ENCODE measurements around the gene IL36B. TPM values are rescaled to one million over a fixed set of nuclear protein-coding genes. Genes with fewer than 3 reads are reported as not detected.

The IL36B gene
- total and polyA plus RNA-seq, 2 donors (not counting 1 experiment from before 2014, with no cell fraction given): not detected

DNA sequence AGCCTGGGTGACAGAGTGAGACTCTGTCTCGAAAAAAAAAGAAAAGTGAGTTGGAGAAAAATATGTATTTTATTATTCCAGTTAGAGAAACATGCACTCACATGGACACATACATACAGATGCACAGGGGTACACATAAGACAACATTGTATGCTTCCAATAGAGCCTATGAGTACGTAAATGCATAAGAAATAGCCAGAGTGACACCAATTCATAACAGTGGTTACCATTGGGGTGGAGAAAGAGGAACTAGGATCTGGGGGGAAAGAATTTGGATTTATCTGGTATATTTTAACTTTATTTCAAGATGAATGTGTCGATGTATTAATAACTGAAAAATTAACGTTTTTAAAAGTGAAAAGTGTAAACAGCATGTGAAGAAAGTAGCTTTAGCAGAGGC, 31.4 kb downstream of the IL36B start:
- Mint-ChIP-seq H3K4me1 (peaks cover 5% of the 10 kb centered on the region), H3K27me3 (peaks cover 61% of the 10 kb centered on the region), H3K27ac (no peak overlapping the region), H3K9me3 (ENCODE audit: insufficient read depth) (peaks cover 7% of the 10 kb centered on the region), H3K4me3 (no peak overlapping the region)
- H4K20me1 ChIP-seq (ENCODE audit: control insufficient read depth, insufficient read depth, low read length, poor library complexity, severe bottlenecking): no peaks in the 10 kb centered on the region
- no peak overlapping the region for H3K9ac ChIP-seq (ENCODE audit: low read length)
- no peaks in the 10 kb centered on the region for H3K36me3 ChIP-seq (replicated peaks in 1 of 2; ENCODE audit: control extremely low read depth in 1 of 2, control insufficient read depth in 1 of 2, extremely low read depth in 1 of 2, insufficient read depth in 2 of 2, low read length in 1 of 2)
- ATAC-seq (ENCODE audit: low read depth): no peak
- H3K27ac ChIP-seq (ENCODE audit: low read length in 2 of 2): no peak overlapping the region
- TF ChIP-seq, protein P1, sequence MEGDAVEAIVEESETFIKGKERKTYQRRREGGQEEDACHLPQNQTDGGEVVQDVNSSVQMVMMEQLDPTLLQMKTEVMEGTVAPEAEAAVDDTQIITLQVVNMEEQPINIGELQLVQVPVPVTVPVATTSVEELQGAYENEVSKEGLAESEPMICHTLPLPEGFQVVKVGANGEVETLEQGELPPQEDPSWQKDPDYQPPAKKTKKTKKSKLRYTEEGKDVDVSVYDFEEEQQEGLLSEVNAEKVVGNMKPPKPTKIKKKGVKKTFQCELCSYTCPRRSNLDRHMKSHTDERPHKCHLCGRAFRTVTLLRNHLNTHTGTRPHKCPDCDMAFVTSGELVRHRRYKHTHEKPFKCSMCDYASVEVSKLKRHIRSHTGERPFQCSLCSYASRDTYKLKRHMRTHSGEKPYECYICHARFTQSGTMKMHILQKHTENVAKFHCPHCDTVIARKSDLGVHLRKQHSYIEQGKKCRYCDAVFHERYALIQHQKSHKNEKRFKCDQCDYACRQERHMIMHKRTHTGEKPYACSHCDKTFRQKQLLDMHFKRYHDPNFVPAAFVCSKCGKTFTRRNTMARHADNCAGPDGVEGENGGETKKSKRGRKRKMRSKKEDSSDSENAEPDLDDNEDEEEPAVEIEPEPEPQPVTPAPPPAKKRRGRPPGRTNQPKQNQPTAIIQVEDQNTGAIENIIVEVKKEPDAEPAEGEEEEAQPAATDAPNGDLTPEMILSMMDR (IDR thresholded peaks at IDR 0.05): no peak
- TF ChIP-seq EZH2 (IDR thresholded peaks at IDR 0.05; ENCODE audit: borderline replicate concordance, insufficient read depth, low read depth, low read length, poor library complexity, severe bottlenecking): no peak
- H3K79me2 ChIP-seq (ENCODE audit: control insufficient read depth, insufficient read depth, low read length): no peaks in the 10 kb centered on the region
- no peak overlapping the region for H3K4me3 ChIP-seq (ENCODE audit: control extremely low read depth in 1 of 5, extremely low read depth in 1 of 5, insufficient read depth in 1 of 5, low read depth in 2 of 5, low read length in 4 of 5)
- CTCF ChIA-PET: no interaction called here
- 56% methylated on average over 2 of the region's 4 CpGs for WGBS (ENCODE audit: insufficient coverage)
- POLR2A ChIA-PET: no interaction called here
- no peak for DNase-seq
- H3K4me1 ChIP-seq (ENCODE audit: control insufficient read depth in 2 of 2, insufficient read depth in 2 of 2, low read length in 2 of 2): peaks cover 7 to 8% of the 10 kb centered on the region in 2 donors
- no peak overlapping the region for H3K4me2 ChIP-seq (replicated peaks; ENCODE audit: low read depth, low read length, poor library complexity, severe bottlenecking)
- H3K9me3 ChIP-seq (ENCODE audit: control extremely low read depth in 1 of 3, control insufficient read depth in 2 of 3, insufficient read depth in 1 of 3, low read length in 2 of 3): no peaks in the 10 kb centered on the region
- H2AFZ ChIP-seq (ENCODE audit: insufficient read depth, low read depth, low read length, poor library complexity, severe bottlenecking): no peak overlapping the region
- intact Hi-C loops (cut with micrococcal nuclease): no loop called here
- peaks cover 0 to 33% (median 14%) of the 10 kb centered on the region in 4 experiments for H3K27me3 ChIP-seq (replicated peaks in 1 of 4; ENCODE audit: control extremely low read depth in 1 of 4, control insufficient read depth in 3 of 4, insufficient read depth in 4 of 4, low read length in 3 of 4)

DNA sequence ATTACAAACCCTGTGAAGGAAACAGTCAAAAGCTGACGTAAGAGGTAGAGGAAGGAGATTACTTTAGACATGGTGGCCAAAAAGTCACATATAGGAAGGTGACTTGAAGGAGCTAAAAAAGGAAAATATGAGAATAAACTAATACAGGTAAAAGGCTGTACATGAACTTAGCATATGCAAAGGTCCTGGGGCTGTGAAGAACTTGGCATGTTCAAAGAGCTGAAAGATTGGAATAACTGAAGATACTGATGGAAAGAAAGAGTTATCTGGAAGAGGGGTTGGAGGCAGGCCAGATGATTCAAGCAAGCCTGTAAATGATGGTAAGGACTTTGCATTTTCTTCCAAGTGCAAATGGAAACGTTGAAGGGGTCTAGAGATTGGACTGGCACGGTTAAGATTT, 34.2 kb downstream of the IL36B start:
- TF ChIP-seq, protein P1 (IDR thresholded peaks at IDR 0.05): no peak
- no peak for TF ChIP-seq EZH2 (IDR thresholded peaks at IDR 0.05; ENCODE audit: borderline replicate concordance, insufficient read depth, low read depth, low read length, poor library complexity, severe bottlenecking)
- intact Hi-C loops (cut with micrococcal nuclease): no loop called here
- ChIA-PET CTCF (no interaction called here), POLR2A (no interaction called here)
- 86% methylated on average over 2 of the region's 3 CpGs for WGBS (ENCODE audit: insufficient coverage)
- Histone ChIP-seq H3K36me3 (replicated peaks in 1 of 2; ENCODE audit: control extremely low read depth in 1 of 2, control insufficient read depth in 1 of 2, extremely low read depth in 1 of 2, insufficient read depth in 2 of 2, low read length in 1 of 2) (no peaks in the 10 kb centered on the region), H3K4me3 (ENCODE audit: control extremely low read depth in 1 of 5, extremely low read depth in 1 of 5, insufficient read depth in 1 of 5, low read depth in 2 of 5, low read length in 4 of 5) (no peak overlapping the region), H2AFZ (ENCODE audit: insufficient read depth, low read depth, low read length, poor library complexity, severe bottlenecking) (no peak overlapping the region), H3K9me3 (ENCODE audit: control extremely low read depth in 1 of 3, control insufficient read depth in 2 of 3, insufficient read depth in 1 of 3, low read length in 2 of 3) (no peaks in the 10 kb centered on the region), H3K9ac (ENCODE audit: low read length) (no peak overlapping the region), H3K4me2 (replicated peaks; ENCODE audit: low read depth, low read length, poor library complexity, severe bottlenecking) (no peak overlapping the region), H3K27me3 (replicated peaks in 1 of 4; ENCODE audit: control extremely low read depth in 1 of 4, control insufficient read depth in 3 of 4, insufficient read depth in 4 of 4, low read length in 3 of 4) (peaks cover 0 to 21% (median 10%) of the 10 kb centered on the region in 4 experiments), H3K4me1 (ENCODE audit: control insufficient read depth in 2 of 2, insufficient read depth in 2 of 2, low read length in 2 of 2) (no peaks in the 10 kb centered on the region), H3K79me2 (ENCODE audit: control insufficient read depth, insufficient read depth, low read length) (no peaks in the 10 kb centered on the region), H4K20me1 (ENCODE audit: control insufficient read depth, insufficient read depth, low read length, poor library complexity, severe bottlenecking) (no peaks in the 10 kb centered on the region), H3K27ac (ENCODE audit: low read length in 2 of 2) (no peak overlapping the region)
- H3K9me3 Mint-ChIP-seq (ENCODE audit: insufficient read depth): peaks cover 7% of the 10 kb centered on the region
- no peak for ATAC-seq (ENCODE audit: low read depth)
- H3K27ac Mint-ChIP-seq: no peak overlapping the region
- no peak overlapping the region for H3K4me3 Mint-ChIP-seq
- H3K4me1 Mint-ChIP-seq: no peaks in the 10 kb centered on the region
- DNase-seq: no peak
- H3K27me3 Mint-ChIP-seq: peaks cover 62% of the 10 kb centered on the region
